Forelimb muscle (tissue), 1 donor: ENCODE data around the gene ZSWIM3. TPM values are rescaled to one million over a fixed set of nuclear protein-coding genes. Genes with fewer than 3 reads are reported as not detected.

Source experiments
- DNase-seq: peaks from one replicate; pipeline ENCODE4 v3.0.0-alpha.2; 2013; ENCODE audit warnings: low read depth
- polyA plus RNA-seq: library from polyadenylated mRNA; unstranded; fragments of 120-200 nt; gene quantifications from one replicate; pipeline ENCODE4 v1.2.1, GENCODE V29; 2013; ENCODE audit not compliant: insufficient read length

Gene ZSWIM3
- polyA plus RNA-seq, 1 donor = 3.4 TPM

DNA sequence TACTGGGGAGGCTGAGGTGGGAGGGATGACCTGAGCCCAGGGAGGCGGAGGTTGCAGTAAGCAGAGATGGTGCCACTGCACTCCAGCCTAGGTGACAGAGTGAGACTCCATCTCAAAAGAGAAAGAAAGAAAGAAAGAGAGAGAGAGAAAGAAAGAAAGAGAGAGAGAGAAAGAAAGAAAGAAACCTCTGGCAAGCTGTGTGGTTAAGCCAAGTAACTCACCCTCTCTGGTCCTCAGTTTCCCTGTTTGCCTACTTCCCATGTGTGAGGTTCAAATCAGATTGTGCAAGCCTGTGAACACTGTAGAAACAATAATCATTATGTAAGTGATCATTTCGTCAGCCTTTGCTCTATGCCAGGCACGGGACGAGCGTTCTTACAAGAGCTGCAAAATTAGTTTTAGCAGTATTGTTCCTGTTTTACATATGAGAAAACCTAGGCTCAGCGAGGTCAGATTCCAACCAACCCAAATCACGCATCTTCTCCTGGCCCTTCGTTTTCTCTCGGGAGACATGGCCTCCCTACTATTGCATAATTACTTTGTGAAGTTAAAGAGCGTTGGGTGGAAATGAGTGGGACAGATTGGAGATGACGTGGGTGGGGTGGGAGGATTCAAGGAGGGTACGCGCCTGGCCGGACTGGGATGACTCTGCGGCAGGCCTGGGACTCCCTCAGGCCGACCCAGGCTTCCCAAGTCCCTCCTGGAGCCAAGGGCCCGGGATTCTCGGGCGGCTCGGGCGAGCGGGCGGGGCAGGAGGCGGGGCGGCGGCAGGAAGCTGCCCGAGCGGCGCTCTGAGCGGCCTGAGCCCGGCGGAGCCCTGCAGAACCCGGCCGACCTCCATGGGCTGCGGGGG lies 24.2 kb upstream of the ZSWIM3 start, which contains the start of gene SNX21:
SNX21 (plus strand) TSS at position 770 of the 853 bp plus-strand sequence. CDS start 121 bp downstream, outside the sequence.
- DNase-seq = no peak

- DNase-seq = no peak
Observed at GRCh38 chr20:45833883-45834796, 23.3 kb upstream of the ZSWIM3 start.

- DNase-seq = no peak
Observed at GRCh38 chr20:45834797-45835161, 22.6 kb upstream of the ZSWIM3 start.

DNA sequence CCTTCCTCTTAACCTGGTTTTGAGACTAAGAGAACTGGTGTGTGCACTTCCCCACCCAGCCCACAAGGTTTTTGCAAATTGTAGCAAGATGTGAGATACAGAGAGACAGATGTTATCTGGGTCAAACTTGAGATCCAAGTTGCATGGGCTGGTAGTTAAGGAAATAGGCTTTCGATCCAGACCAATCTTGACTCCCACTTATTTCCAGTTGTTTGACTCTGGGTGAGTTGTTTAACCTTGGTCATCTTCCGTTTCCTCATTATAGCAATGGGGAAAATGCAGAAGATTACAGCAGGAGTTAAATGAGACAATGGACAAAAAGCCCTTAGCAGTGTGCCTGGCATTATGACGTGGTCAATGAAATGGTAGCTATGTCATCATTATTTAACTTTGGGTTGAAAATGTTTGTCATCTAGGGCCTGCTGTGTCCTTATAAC lies 22.1 kb upstream of the ZSWIM3 start:
- no peak for DNase-seq

GRCh38 chr20:45835825-45836224 lies 21.6 kb upstream of the ZSWIM3 start:
- no peak for DNase-seq

- no peak for DNase-seq
Observed at GRCh38 chr20:45836841-45837240, 20.6 kb upstream of the ZSWIM3 start.

DNA sequence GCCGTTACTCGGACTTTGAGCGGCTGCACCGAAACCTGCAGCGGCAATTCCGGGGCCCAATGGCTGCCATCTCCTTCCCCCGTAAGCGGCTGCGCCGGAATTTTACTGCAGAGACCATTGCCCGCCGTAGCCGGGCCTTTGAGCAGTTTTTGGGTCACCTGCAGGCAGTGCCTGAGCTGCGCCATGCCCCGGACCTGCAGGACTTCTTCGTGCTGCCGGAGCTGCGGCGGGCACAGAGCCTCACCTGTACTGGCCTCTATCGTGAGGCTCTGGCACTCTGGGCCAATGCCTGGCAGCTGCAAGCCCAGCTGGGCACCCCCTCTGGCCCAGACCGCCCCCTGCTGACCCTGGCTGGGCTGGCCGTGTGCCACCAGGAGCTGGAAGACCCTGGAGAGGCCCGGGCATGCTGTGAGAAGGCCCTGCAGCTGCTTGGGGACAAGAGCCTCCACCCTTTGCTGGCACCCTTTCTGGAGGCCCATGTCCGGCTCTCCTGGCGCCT lies 16.7 kb upstream of the ZSWIM3 start:
- no peak for DNase-seq

DNA sequence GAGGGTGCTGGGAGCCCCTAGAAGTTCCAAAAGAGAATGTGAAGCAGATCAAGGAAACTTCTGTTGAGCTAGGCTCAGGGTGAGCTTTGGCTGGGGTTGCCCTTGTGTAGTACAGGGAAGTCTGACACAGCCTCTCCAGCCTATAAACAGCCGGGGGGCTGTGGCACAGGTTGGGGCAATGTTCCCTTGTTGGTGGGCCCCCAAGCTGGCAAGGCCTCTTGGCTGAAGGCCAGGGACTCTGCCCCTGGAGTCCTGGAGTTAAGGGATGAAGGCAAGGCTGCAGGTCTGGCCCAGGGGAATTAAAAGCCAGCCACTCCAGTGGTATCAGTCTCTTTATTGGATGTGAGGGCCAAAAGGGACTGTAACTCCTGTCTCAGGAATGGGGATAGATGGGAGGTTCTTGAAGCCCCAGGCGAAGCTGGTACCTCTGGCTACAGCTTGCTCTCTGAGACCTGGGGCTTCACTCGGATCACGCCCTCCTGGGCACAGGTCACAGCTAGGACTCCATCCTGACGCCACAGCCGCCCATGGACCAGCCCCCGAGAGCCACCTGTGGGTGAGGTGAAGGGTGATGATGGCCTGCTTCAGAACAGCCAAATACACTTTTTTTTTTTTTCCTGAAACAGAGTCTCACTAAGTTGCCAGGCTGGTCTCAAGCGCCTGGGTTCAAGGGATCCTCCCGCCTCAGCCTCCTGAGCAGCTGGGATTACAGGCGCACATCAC lies 15.8 kb upstream of the ZSWIM3 start:
- DNase-seq = no peak

DNA sequence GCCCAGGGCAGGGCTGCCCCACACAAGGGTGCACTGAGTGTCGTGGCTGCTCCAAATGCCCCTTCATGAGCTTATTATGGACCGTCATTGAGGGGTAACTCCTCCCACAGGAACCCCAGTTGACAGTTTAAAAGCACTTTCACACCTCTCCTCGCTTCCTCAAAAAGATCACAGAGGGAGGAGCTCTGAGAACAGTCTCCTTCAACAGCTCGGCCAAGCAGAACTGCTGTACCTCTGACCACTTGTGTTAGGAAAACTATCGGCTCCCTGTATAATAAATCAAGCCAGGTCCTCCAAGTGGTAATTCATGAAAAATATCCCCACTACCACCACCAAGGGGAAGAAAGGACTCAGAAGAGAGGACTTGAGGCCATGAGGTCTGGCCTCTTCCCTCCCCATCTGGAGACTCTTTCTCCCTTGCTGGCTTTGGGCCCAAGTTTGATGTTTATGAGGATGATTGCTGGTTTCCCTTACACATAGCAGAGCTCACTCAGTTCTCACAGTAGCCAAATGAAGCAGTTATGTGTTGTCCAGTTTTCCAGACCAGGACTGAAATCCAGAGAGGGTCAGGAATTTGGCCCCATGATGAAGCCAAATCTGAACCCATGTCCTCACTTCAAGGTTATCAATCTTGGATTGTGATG lies 15.1 kb upstream of the ZSWIM3 start:
- DNase-seq = no peak

GRCh38 chr20:45843506-45843905 lies 13.9 kb upstream of the ZSWIM3 start:
- DNase-seq = no peak

- DNase-seq = no peak
Observed at GRCh38 chr20:45845452-45845851, 12.0 kb upstream of the ZSWIM3 start.

DNA sequence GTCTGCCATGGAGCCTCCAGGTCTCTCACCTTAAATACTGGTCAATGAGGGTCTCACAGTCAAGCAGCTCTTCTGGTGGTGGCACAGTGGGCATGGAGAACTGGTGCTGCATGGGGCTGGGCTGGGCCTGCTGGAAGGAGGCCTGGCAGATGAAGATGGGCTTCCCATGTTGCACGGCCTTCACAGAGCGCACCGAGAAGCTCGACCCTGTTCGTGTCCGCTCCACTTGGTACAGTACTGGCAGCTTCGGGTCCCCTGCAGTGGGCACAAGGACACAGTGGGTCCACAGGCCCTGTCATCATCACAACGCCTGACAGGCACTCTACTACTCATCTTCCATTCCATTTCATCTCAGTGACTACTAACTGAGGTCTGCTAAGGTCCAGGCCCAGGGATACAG lies 9.0 kb upstream of the ZSWIM3 start:
- no peak for DNase-seq

DNA sequence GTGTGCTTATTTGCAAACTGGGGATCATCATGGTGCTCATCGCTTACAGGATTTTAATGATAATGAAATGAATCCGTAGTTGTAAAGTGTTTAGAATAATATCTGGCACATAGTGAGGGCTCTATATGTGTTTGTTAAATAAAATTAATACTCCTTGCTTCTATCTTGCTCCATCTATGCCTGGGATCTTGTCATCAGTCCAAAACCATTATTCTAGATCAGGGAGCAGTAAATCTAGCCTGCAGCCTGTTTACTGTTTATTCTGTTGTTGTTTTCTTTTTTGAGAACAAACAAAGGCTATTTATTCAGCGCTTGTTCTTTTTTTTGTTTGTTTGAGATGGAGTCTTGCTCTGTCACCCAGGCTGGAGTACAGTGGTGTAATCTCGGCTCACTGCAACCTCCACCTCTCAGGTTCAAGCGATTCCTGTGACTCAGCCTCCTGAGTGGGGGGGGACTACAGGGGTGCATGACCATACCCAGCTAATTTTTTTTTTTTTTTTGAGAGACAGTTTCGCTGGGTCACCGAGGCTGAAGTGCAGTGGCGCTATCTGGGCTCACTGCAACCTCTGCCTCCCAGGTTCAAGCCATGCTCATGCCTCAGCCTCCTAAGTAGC lies 8.3 kb upstream of the ZSWIM3 start:
- no peak for DNase-seq

DNA sequence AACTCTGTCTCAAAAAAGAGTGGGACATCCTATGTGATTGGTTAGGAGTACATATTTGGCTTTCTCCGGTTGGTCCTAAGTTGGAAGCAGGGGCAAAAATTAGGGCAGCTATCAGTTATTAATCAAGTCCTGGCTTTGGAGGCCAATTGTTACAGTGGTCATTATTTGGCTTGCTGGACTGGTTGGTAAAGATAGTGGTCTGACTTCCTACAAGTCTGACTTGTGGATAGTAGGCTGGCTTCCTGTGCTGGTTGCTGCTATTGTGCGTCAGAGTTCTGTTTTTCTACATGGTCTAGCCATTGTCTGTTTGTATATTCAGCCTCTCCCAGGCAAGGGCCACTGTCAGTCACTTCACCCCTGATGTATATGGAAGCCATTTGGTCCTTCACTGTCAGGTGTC lies 7.2 kb upstream of the ZSWIM3 start:
- DNase-seq = no peak

GRCh38 chr20:45850926-45851325 lies 6.5 kb upstream of the ZSWIM3 start:
- DNase-seq = no peak

DNA sequence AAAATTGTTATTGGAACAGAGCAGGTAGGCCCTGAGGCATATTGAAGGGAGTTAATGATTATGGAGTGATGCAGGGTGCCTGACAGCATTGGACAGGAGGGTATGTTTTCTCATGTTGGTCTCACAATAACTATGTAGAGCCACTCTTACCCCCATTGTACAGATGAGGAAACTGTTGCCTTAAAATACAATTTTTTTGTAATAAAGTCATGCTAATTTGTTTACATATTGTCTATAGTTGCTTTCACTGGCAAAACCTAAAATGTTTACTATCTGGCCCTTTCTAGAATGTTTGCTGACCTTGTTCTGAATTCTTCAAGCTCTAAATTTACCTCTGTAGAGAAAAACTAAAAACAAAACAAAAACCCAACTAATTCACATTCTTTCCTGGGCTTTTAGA lies 5.9 kb upstream of the ZSWIM3 start:
- DNase-seq = no peak

- no peak for DNase-seq
Observed at GRCh38 chr20:45852326-45852725, 5.1 kb upstream of the ZSWIM3 start.

DNA sequence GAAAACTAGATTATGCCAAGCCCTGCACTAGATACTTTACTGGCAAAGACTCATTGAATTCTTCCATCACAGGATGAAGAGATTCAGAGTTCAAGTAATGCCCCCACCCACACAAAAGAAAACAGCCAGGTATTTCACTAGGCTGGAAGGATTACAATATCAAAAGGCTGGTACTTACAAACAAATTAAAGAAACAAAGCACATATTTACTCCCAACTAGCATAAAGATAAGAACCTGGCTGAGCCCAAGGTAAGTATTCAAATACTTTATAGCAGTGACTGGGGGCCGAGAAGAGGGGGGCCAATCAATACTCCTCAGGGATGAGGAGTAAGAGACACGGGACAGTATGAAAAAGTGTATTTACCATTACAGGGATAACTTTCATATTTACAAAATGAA lies 3.9 kb upstream of the ZSWIM3 start:
- no peak for DNase-seq

GRCh38 chr20:45857882-45858216 lies 435 bp downstream of the ZSWIM3 start:
- DNase-seq = no peak

DNA sequence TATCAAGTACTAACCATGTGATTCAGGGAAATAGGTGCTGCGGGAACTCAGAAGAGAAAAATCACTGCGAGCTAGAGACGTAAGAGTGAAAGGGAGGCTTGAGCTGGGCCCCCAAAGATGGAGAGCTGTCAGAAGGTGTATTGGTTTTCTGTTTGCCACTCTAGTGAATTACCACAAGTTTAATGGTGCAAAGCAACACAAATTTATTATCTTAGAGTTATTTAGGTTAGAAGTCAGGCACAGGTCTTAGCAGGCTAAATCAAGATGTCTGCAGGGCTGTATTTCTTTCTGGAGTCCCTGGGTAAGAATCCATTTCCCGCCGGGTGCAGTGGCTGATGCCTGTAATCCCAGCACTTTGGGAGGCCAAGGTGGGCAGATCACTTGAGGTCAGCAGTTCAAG lies 2.5 kb downstream of the ZSWIM3 start:
- DNase-seq = no peak
